Left lung (tissue), 10 donors: Measurements from ENCODE around the gene CHGA. TPM values are rescaled to one million over a fixed set of nuclear protein-coding genes. Genes with fewer than 3 reads are reported as not detected.
A peak's percentile ranks its signal among the peaks of the same experiment; 100 is the strongest.

Source experiments
- ATAC-seq: fragments of 200-7000 bp; cut with Tn5 transposase; one replicate; pipeline ENCODE4 v1.9.1; 2020; ENCODE audit warnings: moderate library complexity
- DNase-seq, 4 donors: peaks; one replicate each; pipeline ENCODE4 v3.0.0-alpha.2; 2013 to 2020
- H3K27ac ChIP-seq, 2 donors: fragments of 200-600 bp; sonication (generic) in 1 of 2; one replicate each; pipeline versions ENCODE4 v1.5.0 to v1.8.0; 2020 to 2021
- H3K27me3 ChIP-seq, 2 donors: fragments of 200-600 bp; sonication (generic) in 1 of 2; one replicate each; pipeline versions ENCODE4 v1.5.0 to v1.8.0; 2020 to 2021
- H3K36me3 ChIP-seq, 2 donors: fragments of 200-600 bp; sonication (generic) in 1 of 2; one replicate each; pipeline versions ENCODE4 v1.5.0 to v1.8.0; 2020 to 2021
- H3K4me1 ChIP-seq, 2 donors: fragments of 200-600 bp; one replicate each; pipeline ENCODE4 v1.8.0; 2021
- H3K4me3 ChIP-seq, 2 donors: fragments of 200-600 bp; sonication (generic) in 1 of 2; one replicate each; pipeline versions ENCODE4 v1.5.0 to v1.8.0; 2020 to 2021; ENCODE audit warnings: mild to moderate bottlenecking in 1 of 2
- H3K9me3 ChIP-seq, 2 donors: fragments of 200-600 bp; sonication (generic) in 1 of 2; one replicate each; pipeline versions ENCODE4 v1.5.0 to v1.8.0; 2020 to 2021
- intact Hi-C, 2 donors: fragments of 100-400 bp; cut with DNase I; formaldehyde crosslinking; loops; one replicate each; pipeline versions ENCODE4 v1.11.2 to v1.14.2; 2022
- polyA plus RNA-seq, 6 donors: library from polyadenylated mRNA; unstranded; fragments of 120-200 nt; gene quantifications; one replicate each; pipeline ENCODE4 v1.2.1, GENCODE V29; 2013; ENCODE audit not compliant: insufficient read length in 6 of 6
- total RNA-seq, 2 donors: library from RNA; stranded (reverse); fragmentation: NEBNext Ultra II Directional; extraction: Animal tissue kit (Norgen Biotek cat#: 25700); gene quantifications; one replicate each; pipeline ENCODE4 v1.2.1, GENCODE V29; 2021
- TF ChIP-seq, protein P1 (sequence below), 2 donors: fragments of 200-600 bp; sonication (generic) in 1 of 2; IDR thresholded peaks; one replicate each; pipeline versions ENCODE4 v1.5.0 to v1.8.0; 2021; ENCODE audit warnings: antibody characterized with exemption in 2 of 2
- donor health status: DM: no; HTN: yes; CAD: no.
- donor health status: DM: no; HTN: no; CAD: no.

The CHGA gene
- total and polyA plus RNA-seq, 8 donors = 0.12 to 4.5 (median 3.1) TPM; not detected in 1

DNA sequence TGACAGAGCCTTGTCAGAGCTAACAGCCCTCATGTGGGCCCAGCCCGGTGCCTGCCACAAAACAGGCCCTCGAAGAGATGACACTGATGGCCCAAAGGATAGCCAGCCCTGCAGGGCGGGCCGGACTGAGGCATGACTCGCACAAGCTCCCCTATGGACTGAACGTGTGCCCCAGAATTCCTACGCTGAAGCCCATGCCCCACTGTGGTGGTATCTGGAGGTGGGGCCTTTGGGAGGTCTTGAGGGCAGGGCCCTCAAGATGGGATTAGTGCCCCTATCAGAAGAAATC, 38.6 kb downstream of the CHGA start:
- H3K27ac ChIP-seq = no peak overlapping the region
- H3K4me1 ChIP-seq = peaks cover 0 to 8% of the 10 kb centered on the region in 2 donors
- TF ChIP-seq, protein P1, sequence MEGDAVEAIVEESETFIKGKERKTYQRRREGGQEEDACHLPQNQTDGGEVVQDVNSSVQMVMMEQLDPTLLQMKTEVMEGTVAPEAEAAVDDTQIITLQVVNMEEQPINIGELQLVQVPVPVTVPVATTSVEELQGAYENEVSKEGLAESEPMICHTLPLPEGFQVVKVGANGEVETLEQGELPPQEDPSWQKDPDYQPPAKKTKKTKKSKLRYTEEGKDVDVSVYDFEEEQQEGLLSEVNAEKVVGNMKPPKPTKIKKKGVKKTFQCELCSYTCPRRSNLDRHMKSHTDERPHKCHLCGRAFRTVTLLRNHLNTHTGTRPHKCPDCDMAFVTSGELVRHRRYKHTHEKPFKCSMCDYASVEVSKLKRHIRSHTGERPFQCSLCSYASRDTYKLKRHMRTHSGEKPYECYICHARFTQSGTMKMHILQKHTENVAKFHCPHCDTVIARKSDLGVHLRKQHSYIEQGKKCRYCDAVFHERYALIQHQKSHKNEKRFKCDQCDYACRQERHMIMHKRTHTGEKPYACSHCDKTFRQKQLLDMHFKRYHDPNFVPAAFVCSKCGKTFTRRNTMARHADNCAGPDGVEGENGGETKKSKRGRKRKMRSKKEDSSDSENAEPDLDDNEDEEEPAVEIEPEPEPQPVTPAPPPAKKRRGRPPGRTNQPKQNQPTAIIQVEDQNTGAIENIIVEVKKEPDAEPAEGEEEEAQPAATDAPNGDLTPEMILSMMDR (IDR thresholded peaks at IDR 0.05) = no peak
- intact Hi-C loops = no loop called here
- ATAC-seq (no peak), DNase-seq (peak in 1 of 4 donors; percentile 54)
- no peaks in the 10 kb centered on the region for H3K9me3 ChIP-seq
- H3K27me3 ChIP-seq = no peaks in the 10 kb centered on the region
- no peak overlapping the region for H3K4me3 ChIP-seq
- peaks cover 0 to 61% of the 10 kb centered on the region in 2 donors for H3K36me3 ChIP-seq

DNA sequence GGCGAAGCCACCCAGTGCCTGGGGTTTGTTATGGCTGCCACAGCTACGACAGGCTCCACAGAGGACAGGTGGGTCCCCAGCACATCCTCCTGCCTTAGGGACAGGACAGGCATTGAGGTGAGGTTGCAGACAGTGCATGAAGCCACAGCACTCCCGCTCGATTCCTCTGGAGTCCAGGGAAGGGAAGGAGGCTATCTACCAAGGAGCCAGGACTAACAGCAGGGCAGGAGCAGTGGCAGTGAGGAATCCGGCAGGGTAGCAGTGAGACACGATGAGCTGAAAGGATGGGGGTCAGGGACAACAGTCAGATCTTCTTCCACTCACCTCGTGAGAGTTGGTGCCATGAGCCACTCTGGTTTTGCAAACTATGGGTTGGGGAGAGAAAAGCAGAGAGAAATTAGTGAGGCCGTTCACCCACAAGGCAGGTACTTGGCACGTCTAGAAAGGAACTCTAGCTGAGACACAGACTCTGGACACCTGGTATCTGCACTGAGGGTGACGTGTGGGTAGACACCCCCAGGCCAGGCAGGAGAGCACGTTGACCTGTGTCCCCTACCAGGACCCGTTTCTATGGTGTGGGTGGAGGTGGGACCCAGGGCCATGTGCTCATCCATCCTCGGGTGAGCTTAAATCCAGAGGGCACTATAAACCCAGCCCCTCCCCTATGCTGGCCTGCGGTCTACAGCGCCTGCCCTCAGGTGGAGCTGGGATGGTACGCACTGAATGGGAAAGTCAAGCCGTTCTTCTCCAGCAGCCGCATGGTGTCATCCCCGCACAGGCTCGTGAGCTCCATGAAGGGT, 39.3 kb downstream of the CHGA start:
- Histone ChIP-seq H3K27ac (no peak overlapping the region), H3K4me3 (no peak overlapping the region), H3K36me3 (peaks cover 0 to 54% of the 10 kb centered on the region in 2 donors), H3K27me3 (no peaks in the 10 kb centered on the region), H3K9me3 (no peaks in the 10 kb centered on the region), H3K4me1 (peaks cover 0 to 8% of the 10 kb centered on the region in 2 donors)
- ATAC-seq = no peak
- TF ChIP-seq, protein P1 (IDR thresholded peaks at IDR 0.05) = no peak
- no peak for DNase-seq
- intact Hi-C loops = no loop called here

DNA sequence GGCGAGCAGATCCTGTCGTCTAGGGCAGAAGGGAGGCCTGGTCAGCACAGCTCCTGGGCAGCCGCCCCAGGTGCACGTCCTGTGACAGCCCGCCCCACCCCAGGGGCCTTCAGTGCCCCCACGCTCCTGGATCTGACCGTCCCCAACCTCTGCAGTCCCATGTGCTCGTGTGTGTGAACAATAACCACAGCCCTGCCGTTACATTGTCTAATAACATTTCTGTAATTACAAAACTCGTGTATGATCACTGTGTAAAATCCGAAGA, 39.8 kb downstream of the CHGA start:
- no peaks in the 10 kb centered on the region for H3K27me3 ChIP-seq
- TF ChIP-seq, protein P1 (IDR thresholded peaks at IDR 0.05) = no peak
- no peak overlapping the region for H3K27ac ChIP-seq
- intact Hi-C loops = no loop called here
- ATAC-seq (no peak), DNase-seq (no peak)
- peaks cover 0 to 49% of the 10 kb centered on the region in 2 donors for H3K36me3 ChIP-seq
- H3K4me1 ChIP-seq = peaks cover 0 to 8% of the 10 kb centered on the region in 2 donors
- H3K9me3 ChIP-seq = no peaks in the 10 kb centered on the region
- H3K4me3 ChIP-seq = no peak overlapping the region

DNA sequence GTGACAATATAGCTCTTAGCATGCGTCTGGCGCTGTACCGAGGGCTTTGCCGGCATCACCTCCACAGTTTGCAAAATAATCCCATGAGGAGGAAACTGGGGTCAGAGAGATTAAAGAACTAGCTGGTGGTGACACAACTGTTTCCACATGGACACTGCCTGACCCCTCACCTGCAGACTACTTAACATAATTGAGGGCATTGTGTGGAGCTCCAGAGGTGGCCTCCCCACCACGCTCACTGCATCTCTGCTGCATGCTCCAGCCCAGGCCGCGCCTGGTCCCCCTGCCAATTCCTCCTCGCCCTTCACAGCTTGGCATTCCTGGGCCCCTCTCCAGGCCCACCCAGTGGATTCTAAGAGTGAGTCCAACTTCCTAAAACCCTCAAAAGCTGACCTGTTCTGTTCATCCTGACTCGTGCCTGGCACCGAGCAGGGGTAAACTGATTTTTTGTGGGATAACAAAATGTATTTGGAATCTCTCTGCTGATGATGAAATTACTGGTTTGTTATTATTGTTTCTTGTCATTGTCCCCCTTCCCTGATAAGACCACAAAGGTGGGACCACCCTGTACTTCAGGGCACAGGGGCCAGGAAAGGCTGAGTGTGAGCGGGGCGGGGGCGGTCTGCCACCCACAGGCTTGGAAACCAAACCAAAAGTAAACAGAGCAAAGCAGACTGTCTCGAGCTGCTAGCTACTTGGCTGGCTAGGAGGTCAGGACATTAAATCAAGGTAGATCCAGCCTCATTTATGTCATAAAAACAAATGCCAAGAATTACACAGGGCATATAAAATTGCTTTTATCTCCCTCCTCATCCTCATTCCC, 40.6 kb downstream of the CHGA start:
- Histone ChIP-seq H3K4me1 (peaks cover 0 to 8% of the 10 kb centered on the region in 2 donors), H3K4me3 (no peak overlapping the region), H3K36me3 (peaks cover 0 to 41% of the 10 kb centered on the region in 2 donors), H3K27ac (no peak overlapping the region), H3K27me3 (no peaks in the 10 kb centered on the region), H3K9me3 (no peaks in the 10 kb centered on the region)
- intact Hi-C loops = no loop called here
- no peak for DNase-seq
- ATAC-seq = peak; percentile 62
- TF ChIP-seq, protein P1 (IDR thresholded peaks at IDR 0.05) = no peak
